GM20000 (cell line): ENCODE results near the gene SFMBT2.

Source experiments
- DNase-seq: peaks from one replicate; pipeline ENCODE4 v3.0.0; 2012; ENCODE audit warnings: low spot score
- CTCF ChIP-seq: IDR thresholded peaks from 2 replicates; pipeline ENCODE4 v1.5.1; 2012; ENCODE audit warnings: mild to moderate bottlenecking, control low read depth; ENCODE audit errors: extremely low read depth, missing control alignments

The SFMBT2 gene

GRCh38 chr10:7311218-7311849 is 99.5 kb downstream of the SFMBT2 start:
- no peak for DNase-seq
- TF ChIP-seq CTCF: no peak

GRCh38 chr10:7310076-7310475 is 100.8 kb downstream of the SFMBT2 start:
- no peak for TF ChIP-seq CTCF

GRCh38 chr10:7308826-7309225 is 102.0 kb downstream of the SFMBT2 start:
- no peak for TF ChIP-seq CTCF
- no peak for DNase-seq

More at GRCh38 chr10:7310076-7310475, 100.8 kb downstream of the SFMBT2 start:
- DNase-seq: no peak

GRCh38 chr10:7306616-7307015 is 104.2 kb downstream of the SFMBT2 start:
- no peak for DNase-seq
- no peak for TF ChIP-seq CTCF

- no peak for TF ChIP-seq CTCF
- DNase-seq: no peak
Measured at GRCh38 chr10:7306147-7306546, 104.7 kb downstream of the SFMBT2 start.

- no peak for TF ChIP-seq CTCF
- no peak for DNase-seq
Measured at GRCh38 chr10:7305053-7305452, 105.8 kb downstream of the SFMBT2 start.

- no peak for DNase-seq
- no peak for TF ChIP-seq CTCF
Measured at GRCh38 chr10:7304110-7304509, 106.7 kb downstream of the SFMBT2 start.
